HUDEP-2 (cell line): Measurements from ENCODE around the gene HEXD.
"Not testable (repeated sequence)": the region's sequence is repeated elsewhere in the genome, so short reads cannot be mapped to it uniquely, and the experiment has no call there.

Experiments
- DNase-seq, 76 experiments: peaks; one replicate each; lab custom pipeline; 2025; ENCODE audit not compliant: unreplicated experiment in 76 of 76; lab: John Stamatoyannopoulos, UW

HEXD gene

DNA sequence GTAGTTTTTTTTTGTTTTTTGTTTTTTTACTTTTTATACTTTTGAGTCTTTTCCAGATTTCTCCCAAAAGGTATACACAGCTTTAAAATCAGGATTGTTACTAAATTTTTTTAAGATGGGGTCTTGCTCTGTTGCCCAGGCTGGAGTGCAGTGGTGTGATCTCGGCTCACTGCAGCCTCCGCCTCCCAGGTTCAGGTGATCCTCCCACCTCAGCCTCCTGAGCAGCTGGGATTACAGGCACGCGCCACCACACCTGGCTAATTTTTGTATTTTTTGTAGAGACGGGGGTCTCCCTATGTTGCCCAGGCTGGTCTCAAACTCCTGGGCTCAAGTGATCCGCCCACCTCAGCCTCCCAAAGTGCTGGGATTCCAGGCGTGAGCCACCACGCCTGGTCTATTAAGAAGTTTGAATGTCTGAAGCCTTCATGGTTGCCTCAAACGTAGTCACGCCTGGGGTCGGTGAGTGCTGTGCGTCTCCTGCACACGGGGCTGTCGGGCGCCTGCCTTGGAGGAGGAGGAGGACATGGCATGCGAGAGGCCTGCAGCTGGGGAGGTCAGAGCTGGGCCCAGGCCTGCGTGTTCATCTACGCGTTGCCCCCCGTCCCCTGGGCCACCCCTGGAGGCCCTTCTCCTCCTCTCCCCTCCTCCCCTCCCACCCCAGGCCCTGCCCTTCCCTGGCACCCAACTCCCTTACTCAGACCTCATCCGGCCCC lies 35.8 kb upstream of the HEXD start:
- not testable (repeated sequence) for DNase-seq

DNA sequence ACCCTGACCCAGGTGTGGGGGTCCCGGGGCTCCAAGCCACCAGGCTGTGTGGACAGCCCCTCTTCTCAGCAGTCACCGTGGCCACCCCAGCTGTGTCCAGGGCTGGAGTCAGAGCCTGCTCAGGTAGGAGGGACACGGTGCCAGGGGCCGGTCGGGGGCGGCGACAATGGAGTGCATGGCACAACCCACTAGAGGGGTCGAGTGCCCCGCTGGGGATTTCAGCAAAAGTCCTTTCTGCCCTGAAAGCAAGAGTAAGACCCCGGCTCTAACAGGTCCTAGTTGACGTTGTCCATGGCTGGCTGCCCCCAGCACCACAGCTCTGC lies 35.3 kb upstream of the HEXD start:
- no peak for DNase-seq

DNA sequence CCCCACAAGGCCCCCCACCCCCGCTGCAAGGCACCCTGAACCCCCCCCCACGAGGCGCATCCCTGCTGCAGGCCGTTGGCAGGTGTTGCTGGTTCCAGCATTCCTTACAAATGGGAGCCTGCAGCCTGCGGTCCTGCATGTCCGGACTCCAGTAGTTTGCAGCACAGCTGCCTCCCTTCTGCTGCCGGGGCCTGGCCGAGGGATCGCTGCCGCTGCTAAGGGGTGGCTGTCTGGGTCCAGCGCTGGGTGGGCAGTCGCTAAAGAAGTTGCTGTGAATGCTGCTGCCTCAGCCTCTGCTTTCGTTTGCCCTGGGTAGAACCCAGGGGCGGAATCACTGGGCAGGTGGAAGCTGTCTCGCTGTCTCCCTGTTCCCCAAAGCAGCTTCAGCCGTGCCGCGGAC lies 34.7 kb upstream of the HEXD start:
- DNase-seq, result no peak

DNA sequence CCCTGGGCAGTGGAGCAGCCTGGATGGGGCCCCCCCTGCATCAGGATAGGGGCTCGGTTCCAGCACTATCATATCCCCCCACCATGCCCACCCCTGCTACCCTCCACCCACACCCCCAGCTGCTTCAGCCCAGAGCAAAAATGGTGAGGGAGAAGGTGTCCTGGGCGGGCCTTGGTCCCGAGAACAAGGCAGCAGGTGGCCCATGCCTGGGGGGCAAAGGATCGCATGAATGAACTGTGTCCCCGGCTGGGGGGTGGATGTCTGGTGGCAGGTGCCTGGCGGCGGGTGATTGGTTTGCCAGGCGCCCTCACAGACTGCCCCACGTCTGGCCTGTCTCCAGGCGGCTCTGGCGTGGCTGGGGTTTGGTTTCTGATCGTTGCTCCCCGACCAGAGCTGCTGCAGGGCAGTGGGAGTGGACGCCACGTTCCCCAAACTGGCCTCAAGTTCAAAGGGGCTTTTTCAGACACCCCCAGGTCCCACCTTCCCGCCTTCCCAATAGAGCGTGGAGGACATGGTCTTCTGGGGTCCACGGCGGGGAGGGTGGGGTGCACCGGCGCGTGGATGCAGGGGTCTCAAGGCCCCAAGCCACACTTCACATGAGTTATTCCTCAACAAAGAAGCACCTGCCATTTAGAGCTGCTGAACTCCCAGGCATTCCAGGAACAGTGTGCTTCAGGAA lies 34.0 kb upstream of the HEXD start:
- no peak for DNase-seq

DNA sequence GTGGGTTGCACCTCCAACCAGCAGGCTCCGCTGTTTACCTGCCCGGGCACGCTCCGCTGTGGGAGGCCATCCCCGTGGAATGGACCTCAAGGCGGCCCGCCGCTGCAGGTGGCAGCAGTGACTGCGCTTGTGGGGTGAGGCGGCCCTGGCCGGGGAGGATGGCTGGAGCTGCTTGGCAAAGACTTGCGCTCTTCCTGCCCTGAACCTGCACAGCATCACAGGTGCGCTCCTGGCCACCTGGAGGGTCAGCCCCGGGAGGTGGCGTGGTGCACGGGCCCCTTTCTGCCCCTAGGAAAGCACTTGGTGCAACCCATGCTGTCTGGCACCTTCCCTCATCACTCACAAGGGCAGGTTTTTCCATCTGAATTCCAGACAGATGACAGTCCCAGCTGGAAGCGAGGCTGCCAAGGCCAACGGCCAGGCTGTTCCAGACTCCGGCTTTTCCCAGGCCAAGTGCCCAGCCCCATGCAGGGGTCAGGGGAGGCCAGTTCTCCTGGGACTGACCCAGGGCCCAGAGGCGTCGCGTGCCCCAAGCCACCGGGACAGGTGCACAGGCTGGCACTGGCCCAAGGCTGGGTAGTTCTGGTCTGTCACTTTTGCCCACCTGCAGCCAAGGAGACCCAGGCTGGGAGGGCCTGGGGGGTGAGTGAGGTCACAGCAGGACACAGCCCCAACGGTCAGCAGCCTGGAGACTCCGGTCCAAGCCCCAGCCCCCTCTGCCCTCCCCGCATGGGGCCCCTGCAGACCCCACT lies 33.2 kb upstream of the HEXD start:
- no peak for DNase-seq

DNA sequence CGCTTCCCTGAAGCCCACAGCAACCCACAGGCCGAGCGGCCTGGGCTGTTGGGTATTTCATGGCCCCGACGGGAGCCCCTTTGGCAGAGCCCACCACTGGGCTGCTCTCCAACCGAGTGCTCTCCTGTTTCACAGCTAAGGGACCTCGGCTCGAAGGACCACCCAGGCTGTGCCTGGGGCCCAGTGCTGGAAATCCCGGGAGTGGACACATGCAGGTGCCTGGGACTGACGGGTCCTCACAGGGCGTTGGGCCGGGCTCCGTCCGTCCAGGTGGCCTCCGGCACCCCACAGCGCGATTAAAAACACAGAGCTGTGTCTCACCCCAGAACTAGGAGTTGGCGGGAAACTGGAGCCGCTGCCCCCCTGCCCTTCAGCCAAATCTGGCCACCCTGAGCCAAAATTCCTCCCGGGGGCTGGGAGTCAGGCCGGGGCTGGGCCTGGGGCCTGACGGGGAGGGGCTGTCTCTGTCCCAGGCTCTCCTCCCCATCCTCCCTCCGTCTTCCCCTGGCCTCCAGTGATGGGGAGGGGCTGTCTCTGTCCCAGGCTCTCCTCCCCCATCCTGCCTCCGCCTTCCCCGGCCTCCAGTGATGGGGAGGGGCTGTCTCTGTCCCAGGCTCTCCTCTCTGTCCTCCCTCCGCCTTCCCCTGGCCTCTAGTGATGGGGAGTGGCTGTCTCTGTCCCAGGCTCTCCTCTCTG lies 32.4 kb upstream of the HEXD start:
- DNase-seq, result no peak

DNA sequence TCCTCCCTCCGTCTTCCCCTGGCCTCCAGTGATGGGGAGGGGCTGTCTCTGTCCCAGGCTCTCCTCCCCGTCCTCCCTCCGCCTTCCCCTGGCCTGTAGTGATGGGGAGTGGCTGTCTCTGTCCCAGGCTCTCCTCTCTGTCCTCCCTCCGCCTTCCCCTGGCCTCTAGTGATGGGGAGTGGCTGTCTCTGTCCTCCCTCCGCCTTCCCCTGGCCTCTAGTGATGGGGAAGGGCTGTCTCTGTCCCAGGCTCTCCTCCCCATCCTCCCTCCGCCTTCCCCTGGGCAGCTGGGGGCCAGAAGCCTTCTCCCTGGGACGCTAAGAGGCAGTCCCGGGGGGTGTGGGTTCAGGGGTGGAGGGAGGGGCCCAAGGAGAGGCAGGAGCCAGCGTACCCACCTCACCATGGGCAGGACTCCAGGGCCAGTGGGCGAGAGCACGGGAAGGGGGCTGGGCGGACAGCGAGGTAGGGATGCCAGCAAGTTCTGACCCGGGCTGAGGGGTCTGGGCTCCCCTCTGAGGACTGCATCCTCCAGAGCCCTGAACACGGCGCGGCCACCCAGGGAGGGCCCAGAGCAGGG lies 31.8 kb upstream of the HEXD start:
- no peak for DNase-seq

DNA sequence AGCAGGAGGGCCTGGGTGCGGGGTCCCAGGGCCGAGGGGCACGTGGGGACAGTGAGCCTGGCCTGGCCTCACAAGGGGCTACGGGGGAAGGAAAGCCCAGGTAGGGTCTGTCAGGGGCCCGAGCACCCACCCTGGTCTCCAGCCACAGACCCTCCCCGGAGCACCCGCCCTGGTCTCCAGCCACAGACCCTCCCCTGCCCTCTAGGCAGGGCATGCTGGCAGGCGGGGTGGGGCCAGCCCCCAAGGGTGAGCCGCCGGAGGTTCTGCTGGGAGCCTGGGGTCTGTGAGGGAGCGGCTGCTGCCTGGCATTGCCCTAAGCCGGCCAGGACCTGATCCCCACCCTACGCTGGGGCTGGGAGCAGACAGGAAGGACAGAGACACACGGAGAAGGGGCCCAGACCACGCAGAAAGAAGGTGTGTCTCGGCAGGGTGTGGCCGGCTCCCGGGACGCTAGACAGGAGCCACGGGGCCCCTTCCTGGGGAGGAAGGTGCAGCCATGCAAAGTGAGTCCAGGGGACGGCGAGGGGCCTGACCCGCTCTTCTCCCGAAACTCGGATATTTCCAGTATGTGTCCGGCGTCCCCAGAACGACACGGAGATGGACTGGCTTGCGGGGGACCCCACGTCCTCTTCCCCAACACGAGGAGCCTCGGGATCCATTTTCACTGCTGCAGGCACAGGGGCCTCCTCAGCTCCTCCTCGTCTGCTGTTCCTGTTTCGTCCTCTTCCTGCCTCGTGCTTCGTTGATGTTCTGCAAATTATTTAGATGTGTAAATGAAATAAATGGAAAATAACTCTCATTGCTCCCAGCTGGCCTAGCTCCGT lies 31.1 kb upstream of the HEXD start:
- no peak for DNase-seq

DNA sequence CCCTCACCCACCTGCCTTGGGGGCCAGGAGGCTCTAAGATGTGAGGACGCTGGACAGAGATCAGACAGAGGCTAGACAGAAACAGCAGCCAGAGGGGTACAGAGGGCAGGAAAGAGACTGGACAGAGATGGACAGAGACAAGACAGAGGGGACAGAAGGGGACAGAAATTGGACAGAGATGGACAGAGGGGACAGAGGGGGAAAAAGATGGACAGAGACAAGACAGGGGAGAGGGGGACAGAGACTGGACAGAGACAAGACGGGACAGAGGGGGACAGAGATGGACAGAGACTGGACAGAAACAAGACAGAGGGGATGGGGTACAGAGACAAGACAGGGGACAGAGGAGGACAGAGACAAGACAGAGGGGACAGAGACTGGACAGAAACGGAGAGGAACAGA lies 30.4 kb upstream of the HEXD start:
- DNase-seq, result no peak

DNA sequence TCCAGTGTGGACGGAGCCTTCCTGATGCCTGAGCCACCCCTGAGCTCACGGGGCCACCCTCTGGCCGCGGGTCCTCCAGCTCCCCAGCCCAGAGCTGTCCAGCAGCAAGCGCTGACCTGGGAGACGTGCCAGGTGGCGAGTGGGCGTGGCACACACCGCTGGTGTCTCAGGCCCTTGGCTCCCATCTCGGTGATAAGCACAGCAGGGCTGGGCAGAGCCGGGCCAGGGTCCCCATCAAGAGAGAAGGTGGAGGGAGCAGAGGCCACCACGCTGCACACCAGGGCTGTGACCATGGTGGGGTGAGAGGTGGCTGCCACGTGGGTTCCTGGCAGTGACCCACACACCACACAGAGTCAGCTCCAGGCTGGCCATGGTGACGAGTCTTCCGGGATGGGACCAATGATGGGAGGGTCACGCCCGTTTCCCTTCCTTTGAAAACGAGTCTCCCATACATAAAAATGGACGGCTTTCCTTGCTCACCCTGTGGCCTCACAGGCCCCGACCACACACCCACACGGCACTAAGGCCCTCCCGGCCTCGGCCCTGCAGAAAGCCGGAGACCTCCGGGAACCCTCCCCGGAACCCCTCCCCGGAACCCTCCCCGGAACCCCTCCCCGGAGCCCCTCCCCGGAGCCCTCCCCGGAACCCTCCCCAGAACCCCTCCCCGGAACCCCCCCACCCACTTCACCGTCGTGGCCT lies 29.8 kb upstream of the HEXD start:
- DNase-seq, result peak in 26 of 76 experiments; percentile 5 to 41 (median 18)

DNA sequence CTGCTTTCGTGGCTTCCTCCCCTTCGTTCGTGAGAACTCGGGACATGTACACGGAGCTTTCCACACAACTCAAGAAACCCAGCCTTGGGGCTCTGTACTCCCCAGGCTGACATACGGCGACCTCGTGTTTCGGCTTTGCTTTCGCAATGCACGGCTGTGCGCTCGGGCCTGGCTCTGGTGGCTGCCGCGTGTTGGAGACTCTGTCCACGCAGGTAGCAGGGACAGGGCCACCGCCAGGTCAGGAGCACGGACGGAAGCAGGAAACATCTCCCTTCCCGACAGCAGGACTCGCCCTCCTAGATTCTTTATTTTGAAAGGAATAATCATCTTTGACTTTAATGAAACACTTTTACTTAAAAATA lies 29.2 kb upstream of the HEXD start:
- no peak for DNase-seq

DNA sequence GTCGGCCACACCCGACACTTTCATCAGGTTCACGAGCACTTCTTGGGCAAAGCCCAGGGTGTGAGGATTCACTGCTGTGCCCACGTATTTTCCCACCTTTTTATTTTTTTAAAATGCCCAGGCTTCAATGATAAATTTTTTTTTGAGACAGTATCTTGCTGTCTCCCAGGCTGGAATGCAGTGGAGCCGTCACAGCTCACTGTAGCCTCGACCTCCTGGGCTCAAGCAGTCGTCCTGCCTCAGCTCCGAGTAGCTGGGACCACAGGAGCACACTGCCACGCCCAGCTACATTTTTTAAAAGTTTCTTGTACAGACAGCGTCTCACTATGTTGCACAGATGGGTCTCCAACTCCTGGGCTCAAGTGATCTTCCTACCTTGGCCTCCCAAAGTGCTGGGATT lies 28.8 kb upstream of the HEXD start:
- no peak for DNase-seq

DNA sequence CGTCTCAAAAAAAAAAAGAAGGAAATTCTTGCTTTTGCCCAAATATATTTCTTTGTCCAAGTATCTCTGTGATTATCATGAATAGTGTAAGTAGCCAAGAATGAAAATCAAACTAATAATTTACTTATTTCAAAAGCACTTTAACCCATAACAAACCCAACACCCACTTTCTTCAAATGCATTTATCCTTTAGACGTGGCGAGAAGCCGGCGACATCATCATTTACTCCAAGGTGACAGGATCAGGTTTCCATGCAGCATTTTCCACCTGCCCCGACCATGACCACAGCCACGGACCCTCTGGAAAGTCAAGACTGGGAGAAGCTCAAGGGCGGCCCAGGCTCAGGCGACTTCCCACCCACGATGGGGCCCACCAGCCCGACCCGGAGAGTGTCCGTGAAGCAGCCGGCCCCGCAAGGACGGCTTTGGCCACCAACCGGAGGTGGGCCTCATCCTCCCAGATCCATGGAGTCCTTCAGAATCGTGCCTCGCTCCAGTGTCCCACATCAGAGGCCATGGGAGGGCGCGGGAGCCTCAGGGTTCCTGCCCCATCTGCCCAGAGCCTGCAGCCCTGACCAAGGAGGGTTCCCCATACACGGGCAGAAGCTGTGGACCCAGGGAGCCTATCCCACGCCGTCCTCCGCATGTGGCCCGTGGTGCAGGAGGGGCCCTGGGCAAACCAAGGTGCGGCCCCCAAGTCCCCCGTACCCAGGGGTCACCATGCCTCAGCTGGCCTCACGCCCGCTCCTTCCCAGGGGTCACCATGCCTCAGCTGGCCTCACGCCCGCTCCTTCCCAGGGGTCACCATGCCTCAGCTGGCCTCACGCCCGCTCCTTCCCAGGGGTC lies 27.9 kb upstream of the HEXD start:
- no peak for DNase-seq

DNA sequence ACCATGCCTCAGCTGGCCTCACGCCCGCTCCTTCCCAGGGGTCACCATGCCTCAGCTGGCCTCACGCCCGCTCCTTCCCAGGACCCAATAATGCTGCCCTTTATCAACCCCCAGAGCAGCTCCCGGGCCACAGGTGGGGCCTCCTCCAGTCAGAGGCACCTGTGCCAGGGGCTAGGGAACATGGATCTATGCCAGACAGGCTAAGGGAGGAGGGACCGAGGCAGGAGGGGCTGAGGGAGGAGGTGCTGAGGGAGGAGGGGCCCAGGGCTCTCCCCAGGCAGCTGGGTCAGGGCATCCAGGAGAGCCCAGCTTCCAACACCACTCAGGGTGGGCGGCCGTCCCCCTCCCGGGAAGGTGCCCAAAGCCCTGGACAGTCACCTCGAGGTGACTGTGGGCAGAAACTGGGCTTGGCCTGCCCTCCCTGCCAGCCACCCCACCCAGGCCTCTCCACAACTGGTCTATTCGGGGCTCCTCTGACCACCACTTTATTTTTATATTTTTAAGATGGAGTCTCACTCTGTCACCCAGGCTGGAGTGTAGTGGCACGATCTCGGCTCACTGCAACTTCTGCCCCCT lies 27.2 kb upstream of the HEXD start:
- no peak for DNase-seq

DNA sequence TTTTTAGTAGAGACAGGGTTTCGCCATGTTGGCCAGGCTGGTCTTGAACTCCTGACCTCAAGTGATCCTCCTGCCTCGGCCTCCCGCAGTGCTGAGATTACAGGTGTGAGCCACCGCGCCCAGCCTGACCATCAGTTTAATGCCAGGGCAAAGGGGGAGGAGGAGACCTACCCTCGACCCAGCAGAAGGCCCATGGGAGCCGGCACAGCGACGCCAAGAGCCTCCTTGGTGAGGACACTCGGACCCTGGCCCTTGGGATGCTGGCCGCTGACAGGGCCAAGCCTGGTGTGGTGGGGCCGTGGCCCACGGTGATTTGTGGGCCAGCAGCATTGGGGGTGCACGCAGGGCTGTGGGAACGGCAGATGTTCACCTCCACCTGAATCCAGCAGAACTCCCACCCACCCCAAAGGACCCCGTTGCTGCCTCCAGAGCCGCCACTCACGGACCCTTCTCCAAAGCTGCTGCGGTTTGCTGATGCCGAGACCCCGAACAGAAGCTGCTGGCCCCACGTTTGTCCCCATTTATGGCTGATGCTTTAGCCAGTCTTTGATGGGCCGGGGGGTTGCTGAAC lies 26.6 kb upstream of the HEXD start:
- no peak for DNase-seq

DNA sequence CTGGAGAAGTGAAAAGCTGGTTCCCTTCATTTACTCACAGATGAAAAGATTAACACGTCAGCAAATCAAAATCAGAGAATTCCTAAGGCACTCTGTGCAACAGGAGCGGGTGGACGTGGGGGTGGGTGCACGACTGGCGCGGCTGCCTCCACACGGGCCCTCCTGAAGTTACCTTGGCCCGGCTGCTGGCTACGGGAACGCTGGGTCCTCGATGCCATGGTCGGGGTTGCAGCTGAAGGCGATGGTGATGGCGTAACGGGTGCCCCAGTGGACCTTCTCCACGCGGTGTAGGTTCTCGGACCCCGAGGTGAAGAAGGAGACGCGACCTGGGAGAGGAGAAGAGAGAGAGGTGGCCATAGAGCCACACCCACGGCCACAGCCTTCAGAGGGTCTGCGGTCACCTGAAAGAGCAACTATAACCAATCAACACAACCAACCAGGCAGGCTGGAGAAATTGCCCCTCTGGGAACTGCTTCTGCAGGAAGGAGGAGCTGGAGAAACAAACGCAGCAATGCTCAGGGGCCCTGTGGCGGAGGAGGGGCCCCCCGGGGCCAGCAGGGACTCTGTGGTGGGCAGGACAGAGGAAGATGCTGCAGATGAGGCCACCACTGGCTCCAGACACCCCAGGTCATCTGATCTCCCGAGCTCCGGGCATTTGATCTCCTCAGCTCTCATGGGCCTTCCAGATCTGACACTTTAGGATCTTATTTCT lies 25.8 kb upstream of the HEXD start:
- no peak for DNase-seq

DNA sequence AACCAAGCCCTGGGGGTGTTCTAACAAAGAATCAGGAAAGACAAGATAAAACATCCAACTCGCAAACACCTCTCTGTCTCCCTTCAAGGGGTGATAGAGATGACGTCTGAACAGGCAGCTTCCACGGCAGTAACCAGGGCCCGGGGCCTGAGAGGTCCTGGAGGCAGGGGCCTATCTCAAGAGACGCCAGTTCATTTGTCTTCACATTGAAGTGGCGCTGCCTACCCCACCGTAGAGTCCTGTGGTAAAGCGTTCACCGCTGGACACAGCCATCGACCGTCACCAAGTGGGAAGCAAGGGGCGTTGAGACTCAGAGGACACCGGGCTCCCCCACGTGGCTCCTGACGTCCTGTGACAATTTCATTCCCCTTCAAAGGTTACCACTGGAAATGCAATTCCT lies 25.2 kb upstream of the HEXD start:
- DNase-seq, result no peak

DNA sequence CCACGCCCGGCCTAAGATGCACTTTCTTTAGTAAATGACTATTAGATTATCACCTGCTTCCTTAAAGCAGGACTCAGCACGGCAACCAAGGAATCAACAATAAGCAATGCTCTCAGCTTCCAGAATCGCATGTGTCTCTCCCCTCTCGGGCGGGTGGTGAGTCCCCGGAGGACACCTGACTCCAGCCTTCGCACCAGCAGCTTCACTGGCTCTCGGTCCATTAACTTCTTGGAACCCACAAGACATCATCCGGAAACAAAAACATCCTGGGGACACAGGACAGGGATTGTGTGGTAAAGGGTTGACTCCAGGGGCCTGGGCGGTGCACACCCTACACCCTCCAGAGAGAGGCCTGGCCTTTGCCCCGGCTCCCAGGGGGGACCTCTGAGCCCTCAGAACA lies 23.9 kb upstream of the HEXD start:
- no peak for DNase-seq
